T-cell (primary cell): ENCODE data around the gene RALGAPA2. TPM values are rescaled to one million over a fixed set of nuclear protein-coding genes. Genes with fewer than 3 reads are reported as not detected.

Source experiments
- ATAC-seq, 4 experiments: fragments of 200-7000 bp in 3 of 4; fragments of 150-1000 bp in 1 of 4; cut with Tn5 transposase; replicated peaks in 1 of 4; 1 replicate in 3 of 4; 2 replicates in 1 of 4; pipeline ENCODE4 v1.10.0; 2021; ENCODE audit warnings: moderate library complexity in 3 of 4, mild to moderate bottlenecking in 2 of 4, moderate number of reproducible peaks in 1 of 4
- CTCF ChIA-PET, 2 donors: fragments of 300-600 bp; sonication (Branson Sonifier 250); formaldehyde crosslinking; loops; one replicate each; lab custom pipeline; 2022; ENCODE audit warnings: antibody characterized with exemption in 2 of 2; lab: Charles Lee
- POLR2A ChIA-PET, 2 donors: fragments of 300-600 bp; sonication (Branson Sonifier 250); formaldehyde crosslinking; loops; one replicate each; lab custom pipeline; 2022; ENCODE audit warnings: antibody characterized with exemption in 2 of 2; lab: Charles Lee
- DNase-seq, 35 experiments: peaks; one replicate each; pipeline versions ENCODE4 v3.0.0 to v3.0.0-alpha.2; 2013 to 2023
- H3K27ac ChIP-seq: one replicate; pipeline ENCODE4 v1.5.1; 2013; ENCODE audit warnings: low read length
- H3K27me3 ChIP-seq, 2 experiments: replicated peaks in 1 of 2; 1 replicate in 1 of 2; 2 replicates in 1 of 2; pipeline versions ENCODE4 v1.6.1 to v1.7.0; 2013; ENCODE audit warnings: low read length in 1 of 2, mixed read lengths in 1 of 2; ENCODE audit not compliant: control insufficient read depth in 2 of 2, insufficient read depth in 2 of 2; ENCODE audit errors: extremely low read depth in 1 of 2
- H3K36me3 ChIP-seq, 2 donors: 1 replicate in 1 of 2; 2 replicates in 1 of 2; pipeline versions ENCODE4 v1.6.1 to v1.7.0; 2013; ENCODE audit warnings: low read length in 1 of 2; ENCODE audit not compliant: control insufficient read depth in 2 of 2, insufficient read depth in 1 of 2; ENCODE audit errors: extremely low read depth in 1 of 2
- H3K4me1 ChIP-seq, 2 experiments: 1 replicate in 1 of 2; 2 replicates in 1 of 2; pipeline versions ENCODE4 v1.6.1 to v1.7.0; 2013; ENCODE audit warnings: low read length in 2 of 2, mixed read lengths in 1 of 2; ENCODE audit not compliant: insufficient read depth in 2 of 2, control insufficient read depth in 1 of 2; ENCODE audit errors: extremely low read depth in 1 of 2
- H3K4me3 ChIP-seq, 2 donors: 1 replicate in 1 of 2; 2 replicates in 1 of 2; pipeline versions ENCODE4 v1.5.1 to v1.7.0; 2013; ENCODE audit warnings: mild to moderate bottlenecking in 2 of 2, low read length in 1 of 2, moderate library complexity in 1 of 2; ENCODE audit not compliant: control insufficient read depth in 1 of 2; ENCODE audit errors: extremely low read depth in 1 of 2
- H3K9me3 ChIP-seq: 2 replicates; pipeline ENCODE4 v1.7.0; 2013
- H3K27ac Mint-ChIP-seq, 2 donors: one replicate each; pipeline ENCODE4 v1.8.0; 2020 to 2021; ENCODE audit warnings: mild to moderate bottlenecking in 2 of 2, mixed read lengths in 2 of 2
- H3K27me3 Mint-ChIP-seq, 2 donors: one replicate each; pipeline ENCODE4 v1.8.0; 2021 to 2022; ENCODE audit warnings: mixed read lengths in 2 of 2
- H3K36me3 Mint-ChIP-seq: one replicate; pipeline ENCODE4 v1.8.0; 2021; ENCODE audit warnings: mixed read lengths
- H3K4me1 Mint-ChIP-seq, 3 donors: one replicate each; pipeline ENCODE4 v1.8.0; 2020 to 2022; ENCODE audit warnings: mixed read lengths in 3 of 3, mild to moderate bottlenecking in 1 of 3
- H3K4me3 Mint-ChIP-seq, 3 donors: one replicate each; pipeline ENCODE4 v1.8.0; 2020 to 2022; ENCODE audit warnings: mild to moderate bottlenecking in 3 of 3, mixed read lengths in 3 of 3, moderate library complexity in 3 of 3
- H3K9me3 Mint-ChIP-seq, 3 donors: one replicate each; pipeline ENCODE4 v1.8.0; 2020 to 2022; ENCODE audit warnings: mixed read lengths in 3 of 3
- WGBS: methylation state at CpG from one replicate; pipeline ENCODE4 v1.1.5; 2013; ENCODE audit warnings: missing lambda C conversion rate; ENCODE audit not compliant: insufficient coverage; 5-methylcytosine and 5-hydroxymethylcytosine counted together
- total RNA-seq, 35 experiments: library from RNA in 6 of 35; stranded (reverse) in 6 of 35; fragments of 120-200 nt in 1 of 35; gene quantifications; one replicate each; pipeline versions ENCODE4 v1.2.1 to v1.2.4 and lab custom pipeline; 2013 to 2026

RALGAPA2 gene
- total RNA-seq, 5 donors from 2014 or later (not counting 1 experiment from before 2014, with no cell fraction given) = 28.0 to 36.1 (median 31.7) TPM

DNA sequence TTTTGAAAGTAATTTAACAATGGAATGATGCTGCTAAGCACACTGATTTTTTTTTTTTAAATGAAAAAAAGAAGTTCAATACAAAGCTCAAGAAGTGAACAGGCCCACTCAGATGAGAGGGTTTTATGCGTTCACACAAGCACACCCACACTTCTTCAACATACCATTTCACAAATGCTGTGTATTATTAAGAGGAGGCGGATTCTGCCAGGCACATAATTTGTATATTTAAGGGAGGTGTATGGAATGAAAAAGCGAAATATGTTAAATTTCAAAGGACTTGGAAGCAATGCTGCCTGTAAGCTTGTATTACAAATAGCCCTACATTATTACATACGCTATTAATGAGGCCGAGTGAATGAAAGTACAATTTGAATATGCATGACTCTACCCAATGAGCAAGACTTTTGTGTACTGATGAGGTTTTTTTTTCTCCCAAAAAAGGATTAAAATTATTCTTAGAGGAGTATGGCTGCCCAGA, 220.6 kb downstream of the RALGAPA2 start:
- CTCF ChIA-PET = no interaction called here
- no peak overlapping the region for H3K27ac Mint-ChIP-seq
- H3K4me1 ChIP-seq = no peaks in the 10 kb centered on the region
- WGBS = no CpG with 5 or more reads among the region's 5 CpGs
- no peaks in the 10 kb centered on the region for H3K27me3 Mint-ChIP-seq
- H3K4me1 Mint-ChIP-seq = no peaks in the 10 kb centered on the region
- no peaks in the 10 kb centered on the region for H3K9me3 ChIP-seq
- H3K4me3 Mint-ChIP-seq = no peak overlapping the region
- no peaks in the 10 kb centered on the region for H3K9me3 Mint-ChIP-seq
- no peaks in the 10 kb centered on the region for H3K27me3 ChIP-seq
- DNase-seq (no peak), ATAC-seq (no peak)
- H3K27ac ChIP-seq = no peak overlapping the region
- POLR2A ChIA-PET = interaction anchor here in 1 of 2 donors (0.7 kb wide), 1 partner anchor 23 kb away, joined by 3 read pairs; no protein-coding TSS in a partner anchor
- H3K36me3 ChIP-seq = peaks cover 0 to 20% of the 10 kb centered on the region in 2 donors
- H3K4me3 ChIP-seq = no peak overlapping the region
- H3K36me3 Mint-ChIP-seq = peaks cover 74% of the 10 kb centered on the region

DNA sequence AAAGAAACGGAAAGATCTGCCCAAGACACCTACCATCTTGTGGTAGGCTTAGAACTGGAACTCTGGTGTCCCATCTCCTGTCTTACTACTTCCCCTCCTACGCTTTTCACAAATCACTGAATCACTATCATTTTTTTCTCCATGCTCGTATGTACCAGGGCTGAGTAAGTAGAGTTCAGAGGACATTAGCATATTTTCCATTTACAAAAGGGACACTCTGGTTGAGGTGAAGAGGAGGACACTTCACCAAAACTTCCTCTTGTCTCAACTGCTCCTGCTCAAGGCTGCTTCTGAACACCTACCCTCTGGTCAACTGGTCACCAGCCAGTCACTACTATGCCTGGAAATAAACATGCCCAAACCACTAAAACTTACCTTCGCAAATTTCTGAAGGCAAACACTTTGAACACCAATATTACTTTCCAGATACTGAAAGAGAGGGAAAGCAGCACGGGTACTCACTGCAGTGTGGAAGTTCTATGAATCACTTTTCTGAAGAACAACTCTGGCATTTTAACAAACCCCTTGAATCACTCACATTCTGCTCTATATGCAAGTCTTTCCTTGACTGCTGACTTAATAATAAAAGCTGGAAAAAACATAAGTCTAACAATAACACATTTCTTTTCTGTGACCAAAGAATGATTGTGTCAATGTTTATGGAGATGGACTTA, 221.2 kb downstream of the RALGAPA2 start:
- DNase-seq (no peak), ATAC-seq (no peak)
- WGBS = no CpG with 5 or more reads among the region's 5 CpGs
- no peaks in the 10 kb centered on the region for H3K27me3 Mint-ChIP-seq
- H3K36me3 Mint-ChIP-seq = peaks cover 75% of the 10 kb centered on the region
- POLR2A ChIA-PET = interaction anchor here in 1 of 2 donors (0.7 kb wide), 1 partner anchor 24 kb away, joined by 3 read pairs; no protein-coding TSS in a partner anchor
- no peak overlapping the region for H3K27ac Mint-ChIP-seq
- no peaks in the 10 kb centered on the region for H3K9me3 ChIP-seq
- CTCF ChIA-PET = no interaction called here
- peaks cover 0 to 4% (median 0%) of the 10 kb centered on the region in 3 donors for H3K9me3 Mint-ChIP-seq
- H3K4me3 ChIP-seq = no peak overlapping the region
- H3K36me3 ChIP-seq = peaks cover 0 to 16% of the 10 kb centered on the region in 2 donors
- no peaks in the 10 kb centered on the region for H3K4me1 Mint-ChIP-seq
- H3K27ac ChIP-seq = no peak overlapping the region
- H3K4me3 Mint-ChIP-seq = no peak overlapping the region
- no peaks in the 10 kb centered on the region for H3K27me3 ChIP-seq
- H3K4me1 ChIP-seq = no peaks in the 10 kb centered on the region

DNA sequence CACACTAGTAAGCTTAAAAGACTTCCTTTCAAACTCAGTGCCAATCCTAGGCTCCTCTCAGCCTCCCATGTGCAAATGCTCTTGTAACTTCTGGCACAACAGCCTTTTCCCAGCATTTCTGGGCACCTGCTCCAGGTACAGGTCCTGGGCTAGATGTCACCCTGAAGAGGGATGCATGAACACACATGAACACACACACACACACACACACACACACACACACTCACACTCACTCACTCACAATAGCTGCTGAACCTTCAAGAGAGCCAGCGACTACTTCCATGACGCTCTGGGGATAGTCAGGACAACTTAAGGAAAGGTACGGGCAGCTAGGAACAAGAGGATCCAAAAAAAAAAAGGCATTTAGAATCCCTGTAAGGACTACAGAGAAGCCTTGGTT, 221.8 kb downstream of the RALGAPA2 start:
- POLR2A ChIA-PET = no interaction called here
- Histone ChIP-seq H3K36me3 (peaks cover 0 to 10% of the 10 kb centered on the region in 2 donors), H3K4me3 (no peak overlapping the region), H3K27me3 (no peaks in the 10 kb centered on the region), H3K27ac (no peak overlapping the region), H3K4me1 (no peaks in the 10 kb centered on the region), H3K9me3 (no peaks in the 10 kb centered on the region)
- CTCF ChIA-PET = no interaction called here
- Mint-ChIP-seq H3K4me1 (no peaks in the 10 kb centered on the region), H3K9me3 (peaks cover 0 to 4% (median 0%) of the 10 kb centered on the region in 3 donors), H3K36me3 (peaks cover 70% of the 10 kb centered on the region), H3K27me3 (no peaks in the 10 kb centered on the region), H3K4me3 (no peak overlapping the region), H3K27ac (no peak overlapping the region)
- 89% methylated on average over 3 of the region's 3 CpGs for WGBS
- ATAC-seq (no peak), DNase-seq (no peak)

DNA sequence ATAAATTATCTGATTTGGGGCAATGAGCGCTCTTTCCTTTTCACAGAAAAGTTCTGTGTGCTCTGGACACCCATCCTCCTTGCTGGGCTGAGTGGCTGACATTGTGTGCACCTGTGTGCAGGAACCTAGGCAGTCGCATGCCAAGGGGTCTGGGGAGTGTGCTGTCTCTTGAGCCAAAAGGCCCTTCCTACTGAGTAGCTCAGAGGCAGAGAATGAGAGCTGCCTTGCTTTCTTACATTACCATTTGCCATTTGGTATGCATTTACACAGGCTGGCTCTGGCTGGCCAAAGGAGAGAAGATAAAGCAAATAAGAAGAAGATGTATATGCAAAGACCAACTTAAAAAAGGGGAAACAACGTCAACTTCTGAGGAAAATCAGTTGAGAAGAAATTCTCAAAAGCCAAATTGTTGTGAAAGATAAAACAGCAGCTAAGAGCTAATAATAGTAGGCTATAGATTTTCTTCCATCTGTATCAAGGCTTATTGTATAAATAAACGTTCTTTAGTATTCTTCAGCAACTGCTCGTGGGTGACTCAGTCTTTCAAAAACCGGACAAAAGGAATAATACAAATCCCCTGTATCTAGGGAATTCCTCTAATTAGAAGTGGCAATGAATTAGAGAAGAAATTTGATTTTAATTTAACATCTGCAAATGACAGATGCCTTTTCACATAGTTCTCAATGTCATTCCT, 222.6 kb downstream of the RALGAPA2 start:
- Histone ChIP-seq H3K4me3 (no peak overlapping the region), H3K27ac (no peak overlapping the region), H3K4me1 (no peaks in the 10 kb centered on the region), H3K36me3 (peaks cover 0 to 9% of the 10 kb centered on the region in 2 donors), H3K9me3 (no peaks in the 10 kb centered on the region), H3K27me3 (no peaks in the 10 kb centered on the region)
- ChIA-PET CTCF (no interaction called here), POLR2A (no interaction called here)
- DNase-seq (no peak), ATAC-seq (no peak)
- Mint-ChIP-seq H3K4me3 (no peak overlapping the region), H3K36me3 (peaks cover 62% of the 10 kb centered on the region), H3K27me3 (no peaks in the 10 kb centered on the region), H3K9me3 (peaks cover 0 to 4% (median 0%) of the 10 kb centered on the region in 3 donors), H3K4me1 (no peaks in the 10 kb centered on the region), H3K27ac (no peak overlapping the region)
- WGBS = 57% methylated on average over 1 of the region's 6 CpGs

DNA sequence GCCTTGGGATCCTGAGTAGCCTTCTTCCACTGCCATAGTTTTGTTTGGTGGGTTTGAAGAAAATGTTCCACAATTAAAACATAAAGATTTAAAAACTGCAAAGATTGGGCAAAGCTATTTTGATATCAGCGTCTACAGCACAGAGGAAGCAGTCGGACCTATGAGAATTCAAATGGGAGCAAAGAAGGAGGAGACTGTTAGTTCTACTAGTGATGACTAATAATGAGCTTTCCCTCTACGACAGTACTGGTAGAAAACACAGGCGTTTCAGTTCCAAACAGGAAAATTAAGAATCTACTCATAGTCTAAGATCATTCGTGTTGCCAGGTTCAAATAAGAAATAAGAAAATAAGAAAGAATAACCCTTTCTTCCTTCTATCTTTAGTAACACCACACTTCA, 223.4 kb downstream of the RALGAPA2 start:
- ChIA-PET CTCF (no interaction called here), POLR2A (no interaction called here)
- H3K4me3 Mint-ChIP-seq = no peak overlapping the region
- DNase-seq (no peak), ATAC-seq (no peak)
- Histone ChIP-seq H3K4me3 (no peak overlapping the region), H3K27ac (no peak overlapping the region), H3K27me3 (no peaks in the 10 kb centered on the region), H3K9me3 (no peaks in the 10 kb centered on the region), H3K4me1 (no peaks in the 10 kb centered on the region), H3K36me3 (peaks cover 0 to 9% of the 10 kb centered on the region in 2 donors)
- no peaks in the 10 kb centered on the region for H3K27me3 Mint-ChIP-seq
- peaks cover 0 to 4% (median 0%) of the 10 kb centered on the region in 3 donors for H3K9me3 Mint-ChIP-seq
- peaks cover 57% of the 10 kb centered on the region for H3K36me3 Mint-ChIP-seq
- H3K4me1 Mint-ChIP-seq = no peaks in the 10 kb centered on the region
- WGBS = no CpG with 5 or more reads among the region's 5 CpGs
- H3K27ac Mint-ChIP-seq = no peak overlapping the region

DNA sequence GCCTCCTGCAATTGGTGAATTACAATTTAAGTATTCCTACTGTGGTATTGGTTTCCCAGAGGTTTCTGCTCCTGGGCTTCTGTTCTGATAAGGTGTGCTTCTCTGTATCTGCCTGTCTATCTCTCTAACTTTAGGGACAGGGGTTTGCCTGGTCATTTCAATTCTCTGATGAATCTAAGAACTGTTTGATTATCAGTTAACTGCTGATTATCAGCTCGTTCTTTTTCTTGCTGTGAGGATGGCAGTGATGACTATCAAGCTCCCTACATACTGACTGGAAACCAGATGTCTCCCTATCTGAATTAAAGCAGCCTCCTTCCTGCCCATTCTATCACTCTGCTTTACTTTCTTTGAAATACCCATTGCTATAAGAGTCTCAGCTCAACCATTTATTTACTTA, 224.1 kb downstream of the RALGAPA2 start:
- no peak for ATAC-seq
- Mint-ChIP-seq H3K27ac (no peak overlapping the region), H3K9me3 (peaks cover 0 to 4% (median 0%) of the 10 kb centered on the region in 3 donors), H3K36me3 (peaks cover 59% of the 10 kb centered on the region), H3K4me1 (no peaks in the 10 kb centered on the region), H3K4me3 (no peak overlapping the region), H3K27me3 (no peaks in the 10 kb centered on the region)
- no peaks in the 10 kb centered on the region for H3K9me3 ChIP-seq
- H3K27me3 ChIP-seq = no peaks in the 10 kb centered on the region
- H3K27ac ChIP-seq = no peak overlapping the region
- POLR2A ChIA-PET = no interaction called here
- no peak for DNase-seq
- no CpG with 5 or more reads among the region's 1 CpG for WGBS
- H3K36me3 ChIP-seq = peaks cover 0 to 9% of the 10 kb centered on the region in 2 donors
- no peak overlapping the region for H3K4me3 ChIP-seq
- H3K4me1 ChIP-seq = no peaks in the 10 kb centered on the region
- CTCF ChIA-PET = no interaction called here
